Mammary epithelial cell (primary cell): ENCODE results near the gene ZNF490.

Experiments
- CTCF ChIP-seq, 2 donors: IDR thresholded peaks in 1 of 2; conservative IDR thresholded peaks in 1 of 2; 2 replicates each; pipeline ENCODE4 v1.5.1; 2011 to 2012; ENCODE audit warnings: inconsistent platforms in 2 of 2, low read length in 2 of 2, mild to moderate bottlenecking in 2 of 2, control low read depth in 1 of 2, low read depth in 1 of 2; ENCODE audit not compliant: insufficient read depth in 1 of 2; ENCODE audit errors: extremely low read depth in 1 of 2
- EZH2 ChIP-seq: IDR thresholded peaks from 2 replicates; pipeline ENCODE4 v1.6.1; 2012; ENCODE audit warnings: low read length, inconsistent platforms, borderline replicate concordance

DNA sequence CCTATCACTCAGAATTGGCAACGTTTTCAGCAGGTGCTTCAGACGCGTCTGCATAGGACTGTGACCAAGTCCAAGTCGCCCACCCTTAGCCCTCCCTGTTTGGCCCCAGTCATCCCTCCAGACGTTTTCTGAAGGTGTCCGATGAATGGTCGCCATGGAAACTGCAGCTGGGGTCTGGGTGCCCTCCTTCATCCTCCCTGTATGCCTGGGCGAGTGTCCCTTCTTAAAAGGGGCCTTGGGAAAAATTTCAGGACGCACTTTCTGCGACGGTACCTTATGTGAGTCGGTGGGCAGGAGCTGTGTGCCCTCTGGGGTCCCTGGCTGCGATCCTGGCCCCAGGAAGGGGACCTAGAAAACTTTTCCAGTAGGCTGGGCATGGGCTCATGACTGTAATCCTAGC is 30.8 kb upstream of the ZNF490 start:
- TF ChIP-seq CTCF (conservative IDR thresholded peaks at IDR 0.05 in 1 of 2, IDR thresholded peaks at IDR 0.05 in 1 of 2; ENCODE audit: extremely low read depth in 1 of 2, insufficient read depth in 1 of 2, low read depth in 1 of 2, low read length in 2 of 2) = no peak
- TF ChIP-seq EZH2 = no peak
